ENCODE measurements around the gene PLIN5. TPM values are rescaled to one million over a fixed set of nuclear protein-coding genes. Genes with fewer than 3 reads are reported as not detected.

The PLIN5 gene
- total RNA-seq, 1 experiment from 2014 or later = 8.1 TPM

GRCh38 chr19:4515732-4516131, 19.3 kb downstream of the PLIN5 start:
- Histone ChIP-seq H3K79me2 (ENCODE audit: insufficient read depth, low read length) (no peaks in the 10 kb centered on the region), H4K20me1 (ENCODE audit: insufficient read depth) (no peaks in the 10 kb centered on the region), H3K36me3 (ENCODE audit: control insufficient read depth in 1 of 2, insufficient read depth in 2 of 2, low read length in 2 of 2) (no peaks in the 10 kb centered on the region), H3K9ac (ENCODE audit: low read length) (no peak overlapping the region), H3K27ac (ENCODE audit: low read depth, low read length) (no peak overlapping the region), H3K4me2 (ENCODE audit: low read length) (no peak overlapping the region), H3K9me2 (ENCODE audit: insufficient read depth) (no peaks in the 10 kb centered on the region), H3K4me1 (ENCODE audit: control insufficient read depth in 1 of 2, insufficient read depth in 2 of 2, low read length in 2 of 2) (no peaks in the 10 kb centered on the region), H3K9me3 (ENCODE audit: control insufficient read depth in 1 of 2, insufficient read depth in 1 of 2, low read depth in 1 of 2, low read length in 2 of 2) (no peaks in the 10 kb centered on the region), H2AFZ (ENCODE audit: low read depth, low read length, poor library complexity, severe bottlenecking) (no peak overlapping the region), H3K27me3 (ENCODE audit: insufficient read depth, low read length) (no peaks in the 10 kb centered on the region), H3K4me3 (replicated peaks in 1 of 2; ENCODE audit: low read depth in 1 of 2, low read length in 2 of 2) (no peak overlapping the region)
- TF ChIP-seq CTCF (IDR thresholded peaks at IDR 0.05 in 2 of 3, conservative IDR thresholded peaks at IDR 0.05 in 1 of 3; ENCODE audit: borderline replicate concordance in 1 of 3, insufficient read depth in 1 of 3, low read depth in 2 of 3, low read length in 2 of 3) = no peak
- TF ChIP-seq SP1 (IDR thresholded peaks at IDR 0.05; ENCODE audit: low read depth) = no peak
- TF ChIP-seq ATF3 (IDR thresholded peaks at IDR 0.05) = no peak
- no peak for TF ChIP-seq MAX (IDR thresholded peaks at IDR 0.05)
- ChIA-PET RAD21 (ENCODE audit: low non-redundant PET in 1 of 2, low total read pairs in 2 of 2, uncharacterized antibody in 2 of 2, unreplicated experiment in 2 of 2) (no interaction called here), CTCF (interaction anchor here (0.7 to 2.0 kb wide), 2 partner anchors 8 to 9 kb away, joined by 3 to 8 read pairs; no protein-coding TSS in a partner anchor), POLR2A (no interaction called here)
- no TSS peak for BruUV-seq (replicated peaks)
- intact Hi-C loops (cut with micrococcal nuclease) = no loop called here
- no peak for ATAC-seq
- no peak for DNase-seq (ENCODE audit: low read depth, low spot score)

- Histone ChIP-seq H3K4me1 (ENCODE audit: control insufficient read depth in 1 of 2, insufficient read depth in 2 of 2, low read length in 2 of 2) (no peaks in the 10 kb centered on the region), H4K20me1 (ENCODE audit: insufficient read depth) (no peaks in the 10 kb centered on the region), H3K4me3 (replicated peaks in 1 of 2; ENCODE audit: low read depth in 1 of 2, low read length in 2 of 2) (no peak overlapping the region), H3K9me2 (ENCODE audit: insufficient read depth) (no peaks in the 10 kb centered on the region), H3K9me3 (ENCODE audit: control insufficient read depth in 1 of 2, insufficient read depth in 1 of 2, low read depth in 1 of 2, low read length in 2 of 2) (no peaks in the 10 kb centered on the region), H2AFZ (ENCODE audit: low read depth, low read length, poor library complexity, severe bottlenecking) (no peak overlapping the region), H3K36me3 (ENCODE audit: control insufficient read depth in 1 of 2, insufficient read depth in 2 of 2, low read length in 2 of 2) (no peaks in the 10 kb centered on the region), H3K79me2 (ENCODE audit: insufficient read depth, low read length) (no peaks in the 10 kb centered on the region), H3K4me2 (ENCODE audit: low read length) (no peak overlapping the region), H3K27me3 (ENCODE audit: insufficient read depth, low read length) (no peaks in the 10 kb centered on the region), H3K9ac (ENCODE audit: low read length) (no peak overlapping the region), H3K27ac (ENCODE audit: low read depth, low read length) (no peak overlapping the region)
- POLR2A ChIA-PET = no interaction called here
- BruUV-seq (replicated peaks) = no TSS peak
- no peak for ATAC-seq
- DNase-seq (ENCODE audit: low read depth, low spot score) = no peak
- CTCF ChIA-PET = interaction anchor here (1.5 kb wide), 1 partner anchor 10 kb away, joined by 4 read pairs; no protein-coding TSS in a partner anchor
- intact Hi-C loops (cut with micrococcal nuclease) = no loop called here
- RAD21 ChIA-PET (ENCODE audit: low non-redundant PET in 1 of 2, low total read pairs in 2 of 2, uncharacterized antibody in 2 of 2, unreplicated experiment in 2 of 2) = no interaction called here
- TF ChIP-seq ZFX (IDR thresholded peaks at IDR 0.05) (no peak), SRF (IDR thresholded peaks at IDR 0.05; ENCODE audit: low read depth) (no peak), CTCF (IDR thresholded peaks at IDR 0.05 in 2 of 3, conservative IDR thresholded peaks at IDR 0.05 in 1 of 3; ENCODE audit: borderline replicate concordance in 1 of 3, insufficient read depth in 1 of 3, low read depth in 2 of 3, low read length in 2 of 3) (no peak), JUND (IDR thresholded peaks at IDR 0.05) (no peak), EZH2phosphoT487 (IDR thresholded peaks at IDR 0.05; ENCODE audit: borderline replicate concordance) (no peak), POLR2A (IDR thresholded peaks at IDR 0.05; ENCODE audit: borderline replicate concordance, extremely low read depth, insufficient read depth, insufficient read length) (no peak), POLR2AphosphoS5 (IDR thresholded peaks at IDR 0.05; ENCODE audit: low read depth, low read length) (no peak), ATF3 (IDR thresholded peaks at IDR 0.05) (no peak), SIN3A (IDR thresholded peaks at IDR 0.05; ENCODE audit: low read depth) (no peak), REST (IDR thresholded peaks at IDR 0.05; ENCODE audit: low read depth) (no peak)
Measured at GRCh38 chr19:4513248-4513647, 21.8 kb downstream of the PLIN5 start.

Data from HCT116 (cell line).